K562 (cell line): Measurements from ENCODE around the gene ACAD8.

Experiments
- BCL6 ChIP-seq: fragments of 250-450 bp; sonication (Bioruptor Pico); IDR thresholded peaks from 2 replicates; pipeline ENCODE4 v1.4.0; 2020
- CBX3 ChIP-seq, 2 experiments: IDR thresholded peaks; 1 replicate in 1 of 2; 2 replicates in 1 of 2; pipeline ENCODE4 v1.6.1; 2012; ENCODE audit warnings: inconsistent platforms in 2 of 2, low read length in 2 of 2, borderline replicate concordance in 1 of 2, control low read depth in 1 of 2
- KLF6 ChIP-seq: fragments of 250-450 bp; sonication (Bioruptor Pico); IDR thresholded peaks from 2 replicates; pipeline ENCODE4 v1.4.0; 2020; ENCODE audit warnings: mild to moderate bottlenecking, moderate library complexity, borderline replicate concordance
- TBL1XR1 ChIP-seq, 2 experiments: IDR thresholded peaks; 2 replicates each; pipeline ENCODE4 v1.6.1; 2012; ENCODE audit warnings: improper control_type of control experiment in 2 of 2, low read length in 2 of 2, mild to moderate bottlenecking in 1 of 2
- ZNF23 ChIP-seq: fragments of 250-450 bp; sonication (Bioruptor Pico); IDR thresholded peaks from 2 replicates; pipeline ENCODE4 v1.4.0; 2020; ENCODE audit warnings: mild to moderate bottlenecking

DNA sequence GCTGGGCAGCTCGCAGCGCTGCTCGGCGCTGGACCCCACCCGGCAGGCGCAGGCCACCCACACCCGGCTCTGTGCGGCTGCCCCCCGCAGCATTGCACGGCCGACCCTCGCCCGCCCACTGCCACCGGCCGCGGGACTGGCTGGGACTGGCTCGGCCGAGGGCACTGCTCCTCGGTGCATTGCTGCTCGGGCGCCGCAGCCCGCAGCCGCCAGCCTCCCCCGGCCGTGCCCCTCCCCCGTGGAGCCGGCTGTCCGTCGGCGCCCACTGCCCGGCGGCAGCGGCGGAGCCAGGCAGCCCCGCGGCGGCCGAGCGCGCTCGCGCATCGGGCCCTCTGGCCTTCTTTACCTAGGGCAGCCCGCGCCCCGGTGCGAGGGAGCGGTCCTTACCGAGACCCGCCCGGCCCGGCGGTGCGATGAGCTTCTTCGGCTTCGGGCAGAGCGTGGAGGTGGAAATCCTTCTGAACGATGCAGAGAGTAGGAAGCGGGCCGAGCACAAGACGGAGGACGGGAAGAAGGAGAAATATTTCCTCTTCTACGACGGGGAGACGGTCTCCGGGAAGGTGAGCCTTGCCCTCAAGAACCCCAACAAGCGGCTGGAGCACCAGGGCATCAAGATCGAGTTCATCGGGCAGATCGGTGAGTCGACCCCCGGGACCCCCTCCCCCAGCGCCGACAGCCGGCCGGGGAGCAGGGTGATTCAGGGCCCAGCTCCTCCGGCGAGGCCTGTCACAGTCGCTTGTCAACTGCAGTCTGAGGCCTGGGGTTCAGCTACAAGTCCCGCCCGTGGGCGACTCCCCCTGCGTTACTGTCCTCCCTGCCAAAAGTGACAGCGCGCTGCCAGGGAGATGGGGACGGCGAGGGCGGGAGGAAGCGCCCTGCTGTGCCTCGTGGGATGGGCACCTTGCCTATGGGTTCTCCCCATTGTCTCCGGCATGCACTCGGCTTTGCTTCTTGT, 28.4 kb upstream of the ACAD8 start:
- no peak for TF ChIP-seq BCL6
- TF ChIP-seq ZNF23: no peak
- no peak for TF ChIP-seq TBL1XR1 (IDR thresholded peaks at IDR 0.05; ENCODE audit: low read length in 2 of 2)
- no peak for TF ChIP-seq CBX3 (IDR thresholded peaks at IDR 0.05; ENCODE audit: borderline replicate concordance in 1 of 2, low read length in 2 of 2)
- no peak for TF ChIP-seq KLF6 (CRISPR knock-in tag)
